MM.1S (cell line): Measurements from ENCODE around the gene KDM7A.

Experiments used
- CTCF ChIP-seq: fragments of 300-600 bp; sonication (generic); IDR thresholded peaks from 2 replicates; pipeline ENCODE4 v1.5.1; 2016; ENCODE audit warnings: antibody characterized with exemption, low read length, mixed read lengths
- EZH2 ChIP-seq: fragments of 300-600 bp; sonication (generic); optimal IDR thresholded peaks from 2 replicates; pipeline ENCODE3; 2017; ENCODE audit warnings: low read depth, mild to moderate bottlenecking, antibody characterized with exemption, low read length, mixed read lengths
- EZH2phosphoT487 ChIP-seq: fragments of 300-600 bp; sonication (generic); IDR thresholded peaks from 2 replicates; pipeline ENCODE4 v1.6.1; 2018; ENCODE audit warnings: antibody characterized with exemption, low read length

- TF ChIP-seq CTCF: no peak
- TF ChIP-seq EZH2phosphoT487: no peak
- no peak for TF ChIP-seq EZH2
Observed at GRCh38 chr7:140182917-140183316, 6.1 kb upstream of the KDM7A start.
